ENCODE data around the gene GHITM.

DNA sequence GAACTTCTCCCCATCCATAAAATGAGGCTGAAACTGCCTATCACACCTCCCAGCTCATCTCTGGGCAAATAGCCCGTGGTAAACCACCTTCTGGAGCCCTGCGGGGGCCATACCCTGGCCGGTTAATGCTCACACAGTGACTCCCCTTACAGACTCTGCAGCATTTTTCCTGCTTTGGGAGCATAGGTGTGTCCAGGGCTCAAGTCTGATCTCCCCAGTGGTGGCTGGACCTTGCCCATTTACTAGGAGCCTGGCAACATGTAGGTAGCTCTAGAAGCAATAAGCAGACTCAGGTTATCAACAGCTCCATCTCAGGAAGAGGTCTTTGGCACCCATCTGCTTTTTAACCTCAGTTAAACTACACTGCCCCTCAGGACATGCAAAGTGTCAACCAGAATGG, 49.5 kb downstream of the GHITM start:
- TF ChIP-seq, protein P1, sequence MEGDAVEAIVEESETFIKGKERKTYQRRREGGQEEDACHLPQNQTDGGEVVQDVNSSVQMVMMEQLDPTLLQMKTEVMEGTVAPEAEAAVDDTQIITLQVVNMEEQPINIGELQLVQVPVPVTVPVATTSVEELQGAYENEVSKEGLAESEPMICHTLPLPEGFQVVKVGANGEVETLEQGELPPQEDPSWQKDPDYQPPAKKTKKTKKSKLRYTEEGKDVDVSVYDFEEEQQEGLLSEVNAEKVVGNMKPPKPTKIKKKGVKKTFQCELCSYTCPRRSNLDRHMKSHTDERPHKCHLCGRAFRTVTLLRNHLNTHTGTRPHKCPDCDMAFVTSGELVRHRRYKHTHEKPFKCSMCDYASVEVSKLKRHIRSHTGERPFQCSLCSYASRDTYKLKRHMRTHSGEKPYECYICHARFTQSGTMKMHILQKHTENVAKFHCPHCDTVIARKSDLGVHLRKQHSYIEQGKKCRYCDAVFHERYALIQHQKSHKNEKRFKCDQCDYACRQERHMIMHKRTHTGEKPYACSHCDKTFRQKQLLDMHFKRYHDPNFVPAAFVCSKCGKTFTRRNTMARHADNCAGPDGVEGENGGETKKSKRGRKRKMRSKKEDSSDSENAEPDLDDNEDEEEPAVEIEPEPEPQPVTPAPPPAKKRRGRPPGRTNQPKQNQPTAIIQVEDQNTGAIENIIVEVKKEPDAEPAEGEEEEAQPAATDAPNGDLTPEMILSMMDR (conservative IDR thresholded peaks at IDR 0.05 in 1 of 2, IDR thresholded peaks at IDR 0.05 in 1 of 2; ENCODE audit: low read depth in 1 of 2, low read length in 2 of 2), result no peak
- TF ChIP-seq EZH2 (IDR thresholded peaks at IDR 0.05; ENCODE audit: low read length, missing control alignments), result no peak

Measured in fibroblast of lung (primary cell).